Fibroblast of the aortic adventitia (primary cell): ENCODE results near the gene MAGED2. TPM values are rescaled to one million over a fixed set of nuclear protein-coding genes. Genes with fewer than 3 reads are reported as not detected.
"Not testable (repeated sequence)": the region's sequence is repeated elsewhere in the genome, so short reads cannot be mapped to it uniquely, and the experiment has no call there.

Experiments
- DNase-seq: peaks from one replicate; pipeline ENCODE4 v3.0.0-alpha.2; 2010; ENCODE audit warnings: low read depth
- H3K4me3 ChIP-seq: 2 replicates; pipeline ENCODE4 v1.5.1; 2011; ENCODE audit warnings: low read depth, mild to moderate bottlenecking, control low read depth, low read length, moderate library complexity
- total RNA-seq: library from RNA; depleted of rRNA; stranded (reverse); fragments of >200 nt; gene quantifications from 2 replicates; pipeline ENCODE4 v1.2.3, GENCODE V29; 2012; ENCODE audit warnings: low replicate concordance
- TF ChIP-seq, protein P1 (sequence below): IDR thresholded peaks from 2 replicates; pipeline ENCODE4 v1.5.1; 2011; ENCODE audit warnings: mild to moderate bottlenecking, low read length, control low read depth, inconsistent platforms; ENCODE audit not compliant: insufficient read depth

Gene MAGED2
- total RNA-seq, 1 donor = 163 TPM

DNA sequence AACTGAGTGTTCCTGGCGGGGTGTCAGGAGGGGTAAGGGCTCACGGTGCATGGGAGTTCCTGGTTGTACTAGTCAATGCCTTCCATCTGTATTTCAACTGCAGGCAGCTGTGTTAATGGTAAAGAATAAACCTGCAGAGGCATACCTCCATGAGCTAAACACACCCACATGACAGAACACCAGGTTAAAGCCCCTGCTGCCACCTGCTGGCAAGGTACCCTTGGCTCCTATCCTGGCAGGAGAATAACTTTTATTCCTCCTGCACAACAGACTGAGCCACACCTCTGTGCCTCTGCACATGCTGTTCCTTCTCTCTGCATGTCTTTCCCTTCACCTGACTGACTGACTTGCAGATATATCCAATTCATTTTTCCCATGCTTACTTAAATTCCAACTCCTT lies 20.6 kb upstream of the MAGED2 start:
- TF ChIP-seq, protein P1, sequence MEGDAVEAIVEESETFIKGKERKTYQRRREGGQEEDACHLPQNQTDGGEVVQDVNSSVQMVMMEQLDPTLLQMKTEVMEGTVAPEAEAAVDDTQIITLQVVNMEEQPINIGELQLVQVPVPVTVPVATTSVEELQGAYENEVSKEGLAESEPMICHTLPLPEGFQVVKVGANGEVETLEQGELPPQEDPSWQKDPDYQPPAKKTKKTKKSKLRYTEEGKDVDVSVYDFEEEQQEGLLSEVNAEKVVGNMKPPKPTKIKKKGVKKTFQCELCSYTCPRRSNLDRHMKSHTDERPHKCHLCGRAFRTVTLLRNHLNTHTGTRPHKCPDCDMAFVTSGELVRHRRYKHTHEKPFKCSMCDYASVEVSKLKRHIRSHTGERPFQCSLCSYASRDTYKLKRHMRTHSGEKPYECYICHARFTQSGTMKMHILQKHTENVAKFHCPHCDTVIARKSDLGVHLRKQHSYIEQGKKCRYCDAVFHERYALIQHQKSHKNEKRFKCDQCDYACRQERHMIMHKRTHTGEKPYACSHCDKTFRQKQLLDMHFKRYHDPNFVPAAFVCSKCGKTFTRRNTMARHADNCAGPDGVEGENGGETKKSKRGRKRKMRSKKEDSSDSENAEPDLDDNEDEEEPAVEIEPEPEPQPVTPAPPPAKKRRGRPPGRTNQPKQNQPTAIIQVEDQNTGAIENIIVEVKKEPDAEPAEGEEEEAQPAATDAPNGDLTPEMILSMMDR = no peak
- no peak for DNase-seq
- H3K4me3 ChIP-seq = no peak overlapping the region

- no peak overlapping the region for H3K4me3 ChIP-seq
- DNase-seq = no peak
- TF ChIP-seq, protein P1 = no peak
Measured at GRCh38 chrX:54788446-54788845, 19.1 kb upstream of the MAGED2 start.

- not testable (repeated sequence) for DNase-seq, H3K4me3 ChIP-seq
Measured at GRCh38 chrX:54789405-54789804, 18.1 kb upstream of the MAGED2 start.

- TF ChIP-seq, protein P1 = no peak
- DNase-seq = no peak
- H3K4me3 ChIP-seq = no peak overlapping the region
Measured at GRCh38 chrX:54794028-54794427, 13.5 kb upstream of the MAGED2 start.

DNA sequence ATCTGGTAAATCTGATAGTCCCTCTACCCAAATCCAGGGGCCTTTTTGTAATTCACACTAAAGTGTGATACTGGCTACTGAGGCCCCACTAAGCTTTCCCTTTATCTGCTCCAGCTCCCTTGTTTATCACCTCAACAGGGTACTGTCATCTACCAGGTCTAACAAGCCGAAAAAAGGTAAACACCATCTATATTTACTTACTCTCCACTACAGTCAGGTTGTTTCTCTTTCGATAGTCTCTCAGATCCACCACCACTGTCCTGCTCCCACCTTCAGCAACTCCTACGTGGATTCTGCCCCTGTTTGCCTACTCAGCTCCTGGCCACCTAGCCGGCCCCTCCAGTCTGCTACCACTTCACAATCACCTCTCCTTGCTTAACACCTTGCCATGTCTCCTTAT lies 12.8 kb upstream of the MAGED2 start:
- DNase-seq = no peak

DNA sequence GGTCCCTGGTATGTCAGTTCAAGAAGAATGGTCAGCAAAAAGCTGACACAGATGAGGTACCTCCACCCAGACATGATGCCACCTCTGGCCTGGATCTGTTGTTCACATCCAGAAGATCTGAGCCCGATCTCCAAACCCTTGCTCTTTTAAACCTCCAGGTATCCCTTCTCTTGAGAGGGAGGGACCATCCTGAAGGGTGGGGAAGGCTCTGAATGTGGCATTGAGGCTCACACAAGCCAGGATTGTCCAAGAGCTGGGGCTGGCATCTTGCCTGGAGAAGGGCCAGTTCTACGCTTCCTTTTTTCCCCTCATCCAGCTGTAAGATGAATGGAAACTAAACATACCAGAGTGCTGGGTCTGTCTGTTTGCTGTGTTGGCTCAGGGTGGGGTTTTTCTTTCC lies 9.4 kb upstream of the MAGED2 start, which contains the start of gene ITIH6:
Gene ITIH6 (minus strand): TSS at position 119 of the 400 bp plus-strand sequence. CDS start 45 bp downstream, at position 74.
- TF ChIP-seq, protein P1 = no peak
- no peak within 1 kb of the TSS for H3K4me3 ChIP-seq
- no peak for DNase-seq

More for the DNA sequence above, 12.8 kb upstream of the MAGED2 start:
- H3K4me3 ChIP-seq = no peak overlapping the region
- TF ChIP-seq, protein P1 = no peak

DNA sequence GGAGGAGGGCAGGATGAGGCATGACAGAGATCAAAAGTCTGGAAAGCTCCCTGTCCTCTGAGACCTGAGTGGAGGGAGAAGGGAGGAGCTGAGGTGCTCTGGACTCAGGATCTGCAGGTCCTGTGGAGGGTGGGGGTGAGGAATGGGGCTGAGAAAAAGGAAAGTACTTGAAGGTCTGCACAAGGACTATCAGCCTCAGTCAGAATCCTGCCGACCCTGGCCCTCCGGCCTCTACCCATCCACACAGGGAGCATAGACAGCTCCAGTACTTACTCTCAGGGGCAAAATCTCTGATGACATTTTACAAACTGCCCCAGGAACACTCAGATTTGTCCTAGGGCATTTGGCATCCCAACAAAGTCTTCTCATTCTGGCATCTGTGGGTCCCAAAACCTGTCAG lies 8.5 kb upstream of the MAGED2 start:
- DNase-seq = no peak
- no peak overlapping the region for H3K4me3 ChIP-seq
- TF ChIP-seq, protein P1 = no peak
